ENCODE results near the gene SPAG16.

The SPAG16 gene

DNA sequence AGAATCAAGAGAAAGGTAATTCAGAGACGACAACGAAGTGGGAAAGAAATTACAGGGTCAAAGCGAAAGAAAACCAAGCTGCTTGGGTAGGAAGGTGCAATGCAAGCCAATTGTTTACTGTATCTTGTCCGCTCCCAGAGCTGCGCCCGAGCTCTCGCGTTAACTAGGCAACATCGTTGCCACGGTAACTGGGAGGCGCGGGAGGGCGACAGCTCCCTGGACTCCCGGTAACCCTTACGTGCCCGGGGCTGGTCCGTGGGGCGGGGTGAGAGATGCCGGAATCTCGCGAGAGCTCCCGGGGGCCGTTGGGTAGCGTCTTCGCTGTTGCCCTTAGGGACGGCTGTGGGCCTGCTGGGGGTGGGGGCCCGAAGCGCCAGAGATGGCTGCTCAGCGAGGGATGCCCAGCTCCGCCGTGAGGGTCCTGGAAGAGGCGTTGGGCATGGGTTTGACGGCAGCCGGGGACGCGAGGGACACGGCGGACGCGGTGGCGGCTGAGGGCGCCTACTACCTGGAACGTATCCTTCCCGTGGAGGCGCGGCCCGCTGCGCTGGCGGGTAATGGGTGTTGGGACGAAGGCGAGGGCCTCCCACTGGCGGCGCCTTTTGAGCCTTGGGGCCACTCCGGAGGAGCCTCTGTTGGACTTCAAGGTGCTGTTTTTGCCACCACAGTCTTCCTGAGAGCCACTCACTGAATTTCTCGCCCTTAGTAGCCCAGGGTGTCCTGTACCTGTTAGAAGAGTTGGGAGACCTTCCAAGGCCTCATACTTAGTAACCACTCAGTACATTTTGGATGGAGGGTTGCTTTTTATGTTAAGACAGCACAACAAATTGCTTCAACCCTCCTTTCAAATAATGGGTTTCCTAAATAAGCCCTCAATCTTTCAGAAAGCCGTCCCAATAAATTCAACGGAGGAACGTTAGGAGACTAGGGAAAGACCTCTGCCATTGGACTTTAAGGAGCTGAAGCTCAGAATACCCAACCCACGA, at the start of gene SPAG16:
Gene SPAG16, plus strand, starts transcription at position 360 of the 986 bp plus-strand sequence.
- DNase-seq (ENCODE audit: extremely low spot score, insufficient read length, low read depth): peak; percentile 99
- FAIRE-seq: peak; percentile 99

GRCh38 chr2:213234641-213235040, 49.6 kb upstream of the SPAG16 start:
- FAIRE-seq (peak; percentile 44), DNase-seq (ENCODE audit: extremely low spot score, insufficient read length, low read depth) (no peak)

DNA sequence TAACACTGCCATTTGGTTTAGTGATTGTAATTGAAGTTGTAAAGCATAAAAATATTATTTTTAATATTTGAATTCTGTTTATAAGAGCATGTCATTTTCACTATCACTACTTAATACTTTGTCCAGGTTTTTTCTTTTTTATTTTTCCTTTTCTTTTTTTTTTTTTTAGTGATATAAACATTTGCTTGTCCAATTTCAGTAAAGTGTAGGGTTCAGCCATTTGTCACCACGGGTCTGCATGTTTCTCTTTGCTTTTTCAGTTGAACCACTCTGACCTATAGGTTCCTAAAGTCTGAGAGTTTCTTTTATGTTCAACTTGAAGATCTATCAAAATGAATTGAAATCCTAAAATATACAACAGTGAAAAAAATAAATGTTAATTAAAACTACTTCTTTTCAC, 48.5 kb upstream of the SPAG16 start:
- FAIRE-seq (no peak), DNase-seq (ENCODE audit: extremely low spot score, insufficient read length, low read depth) (no peak)

DNA sequence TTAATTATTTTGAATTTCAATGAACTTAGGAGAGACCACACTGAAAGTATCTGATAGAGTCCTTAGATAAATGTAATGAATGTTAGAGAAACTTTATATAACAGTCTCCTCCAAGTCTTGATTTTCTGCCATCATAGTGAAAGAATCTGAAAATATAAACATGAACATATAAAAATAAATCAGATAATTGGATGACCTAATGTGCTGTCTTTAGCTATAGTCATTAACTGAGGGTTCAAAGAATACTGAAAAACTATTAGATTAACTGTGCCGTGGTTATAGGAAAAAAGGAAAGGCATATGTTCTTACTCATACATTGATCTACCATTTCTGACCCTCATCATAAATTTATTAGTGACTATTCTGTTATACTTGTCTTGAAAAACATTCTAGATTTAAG, 47.0 kb upstream of the SPAG16 start:
- FAIRE-seq: peak; percentile 70
- DNase-seq (ENCODE audit: extremely low spot score, insufficient read length, low read depth): no peak

DNA sequence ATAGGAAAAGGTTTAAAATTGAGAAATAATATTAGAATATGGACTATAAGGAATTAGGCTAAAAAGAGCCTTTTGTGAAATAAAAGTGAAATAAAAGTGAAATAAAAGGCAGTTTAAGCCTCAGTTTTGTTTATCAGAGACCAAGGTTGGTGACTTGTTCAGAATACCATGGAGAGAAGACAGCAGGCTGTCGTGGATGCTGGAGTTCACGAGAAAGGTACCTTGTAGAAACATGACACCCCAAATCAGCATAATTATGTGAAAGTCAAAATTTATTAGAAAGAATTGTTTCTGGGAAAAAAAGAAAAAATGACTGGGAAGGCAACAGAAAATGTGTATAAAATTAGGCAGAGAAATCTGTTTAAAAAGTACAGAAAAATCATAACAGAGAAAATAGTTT, 46.5 kb upstream of the SPAG16 start:
- DNase-seq (ENCODE audit: extremely low spot score, insufficient read length, low read depth) (no peak), FAIRE-seq (peak; percentile 85)

GRCh38 chr2:213238753-213239495, 45.3 kb upstream of the SPAG16 start:
- DNase-seq (ENCODE audit: extremely low spot score, insufficient read length, low read depth) (no peak), FAIRE-seq (peak; percentile 89)

GRCh38 chr2:213241817-213242216, 42.4 kb upstream of the SPAG16 start:
- DNase-seq (ENCODE audit: extremely low spot score, insufficient read length, low read depth) (no peak), FAIRE-seq (peak; percentile 12)

- DNase-seq (ENCODE audit: extremely low spot score, insufficient read length, low read depth): no peak
- no peak for FAIRE-seq
Measured at GRCh38 chr2:213242653-213243052, 41.6 kb upstream of the SPAG16 start.

DNA sequence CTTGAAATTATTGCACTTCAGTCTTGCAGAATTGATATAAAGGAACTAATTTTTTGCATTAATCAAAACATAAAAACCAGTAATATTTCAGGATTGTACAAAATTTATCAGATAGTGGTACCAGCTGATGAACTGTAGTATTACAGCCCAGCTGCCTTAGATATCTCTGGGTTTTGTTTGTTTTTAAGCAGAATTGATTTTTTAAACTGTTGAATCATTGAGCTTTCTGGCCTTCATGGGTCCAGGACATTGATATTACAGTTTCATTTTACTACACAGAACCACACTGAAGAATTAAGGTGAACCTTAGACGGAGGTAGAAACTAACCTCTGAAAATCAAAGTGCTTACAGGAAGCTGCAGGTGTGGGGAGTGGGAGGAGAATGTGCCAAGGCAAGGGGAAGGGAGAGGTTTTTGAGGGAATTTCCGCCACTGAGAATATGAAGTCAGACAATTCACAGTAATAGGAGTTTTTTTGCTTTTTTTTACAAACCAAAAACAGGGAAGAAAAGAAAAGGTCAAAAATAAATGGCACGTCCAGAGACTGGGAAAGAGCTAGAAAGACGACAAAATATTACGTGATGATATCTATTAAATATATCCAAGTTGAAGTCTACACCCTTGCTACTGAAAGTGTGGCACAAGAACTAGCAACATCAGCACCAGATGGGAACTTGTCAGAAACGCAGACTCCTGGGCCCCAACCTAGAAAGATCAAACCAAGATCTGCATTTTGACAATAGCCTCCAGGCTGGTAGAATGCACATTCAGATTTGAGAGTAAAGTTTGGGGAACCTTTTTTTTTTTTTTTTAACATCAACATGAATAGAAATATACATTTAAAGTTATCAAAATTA, 40.8 kb upstream of the SPAG16 start:
- DNase-seq (ENCODE audit: extremely low spot score, insufficient read length, low read depth) (no peak), FAIRE-seq (peak; percentile 82)

- FAIRE-seq (peak; percentile 18), DNase-seq (ENCODE audit: extremely low spot score, insufficient read length, low read depth) (no peak)
Measured at GRCh38 chr2:213246497-213247281, 37.6 kb upstream of the SPAG16 start.

DNA sequence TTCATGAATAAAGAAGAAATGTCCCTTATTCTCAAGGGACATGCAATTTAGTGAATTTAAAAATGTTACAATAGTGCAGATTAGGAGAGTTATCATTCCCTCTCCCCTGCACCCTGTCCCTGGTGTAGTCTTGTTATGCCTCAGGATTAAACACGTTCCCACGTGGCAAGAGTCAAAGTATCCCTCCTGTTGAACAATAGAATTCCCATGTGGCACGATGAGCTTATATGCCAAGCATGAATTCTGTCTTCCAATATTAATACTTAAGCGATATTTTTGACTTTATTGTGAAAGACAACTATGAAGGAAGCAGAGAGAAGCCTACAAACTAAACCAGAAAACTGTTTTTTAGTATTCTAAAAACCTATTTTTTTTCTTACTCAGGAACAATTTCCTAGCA, 36.7 kb upstream of the SPAG16 start:
- DNase-seq (ENCODE audit: extremely low spot score, insufficient read length, low read depth) (no peak), FAIRE-seq (no peak)

DNA sequence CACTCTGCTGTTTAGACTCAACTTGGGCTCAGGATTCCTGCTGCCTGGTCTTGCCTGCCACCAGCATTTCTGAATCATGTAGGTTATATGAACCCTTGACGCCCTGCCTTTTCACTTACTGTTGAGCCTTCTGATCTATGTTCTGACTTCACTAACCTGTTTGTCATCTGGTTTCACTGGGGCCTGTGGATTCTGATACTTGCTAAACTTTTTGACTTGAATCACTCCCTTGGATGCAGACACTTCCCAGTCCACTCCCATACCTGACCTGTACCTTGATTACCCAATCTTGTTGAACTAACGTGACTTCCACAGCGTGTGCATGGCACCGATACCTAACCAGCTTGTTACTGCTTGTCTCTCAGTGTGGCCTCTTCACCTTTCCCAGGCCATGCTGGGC, 35.6 kb upstream of the SPAG16 start:
- DNase-seq (ENCODE audit: extremely low spot score, insufficient read length, low read depth) (no peak), FAIRE-seq (peak; percentile 42)

GRCh38 chr2:213249502-213249901, 34.8 kb upstream of the SPAG16 start:
- DNase-seq (ENCODE audit: extremely low spot score, insufficient read length, low read depth) (no peak), FAIRE-seq (no peak)

DNA sequence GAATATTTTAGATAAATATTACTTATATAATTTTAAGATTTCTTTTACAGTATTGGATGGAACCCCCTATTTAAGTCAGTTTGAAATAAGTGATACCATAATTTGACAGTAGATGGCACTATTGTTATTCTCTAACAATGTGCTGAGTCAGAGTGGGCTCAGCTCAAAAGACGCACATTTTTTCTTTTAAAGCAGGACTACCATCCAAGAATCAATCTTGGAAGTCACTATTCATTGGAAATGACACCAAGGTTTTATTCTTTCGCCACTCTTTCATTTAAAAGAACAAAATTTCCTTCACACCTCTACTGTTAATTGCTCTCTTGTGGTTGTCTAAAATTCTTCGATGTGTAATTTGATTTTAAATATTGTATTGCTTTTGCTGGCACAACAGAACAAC, 32.6 kb upstream of the SPAG16 start:
- FAIRE-seq: peak; percentile 79

DNA sequence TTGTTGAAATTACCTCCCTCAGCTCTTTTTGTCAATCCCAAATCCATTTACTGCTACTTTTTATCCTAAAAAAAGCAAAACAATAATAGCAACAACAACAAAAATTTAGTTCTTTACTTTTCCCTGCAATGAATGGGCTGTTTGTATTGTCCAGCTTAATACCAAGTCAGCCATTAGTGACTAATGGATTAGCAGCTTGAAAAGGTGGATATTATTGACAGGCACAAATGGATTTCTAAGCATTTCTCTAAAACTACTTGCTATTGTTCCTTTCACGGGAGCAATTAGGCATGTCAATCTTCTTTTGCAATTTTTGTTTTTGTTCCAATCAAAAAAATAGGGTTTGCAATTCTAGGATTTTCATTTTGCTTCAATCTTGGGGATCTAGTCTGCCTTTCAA, 32.1 kb upstream of the SPAG16 start:
- DNase-seq (ENCODE audit: extremely low spot score, insufficient read length, low read depth): no peak
- peak; percentile 36 for FAIRE-seq

More for the DNA sequence above, 32.6 kb upstream of the SPAG16 start:
- no peak for DNase-seq (ENCODE audit: extremely low spot score, insufficient read length, low read depth)

DNA sequence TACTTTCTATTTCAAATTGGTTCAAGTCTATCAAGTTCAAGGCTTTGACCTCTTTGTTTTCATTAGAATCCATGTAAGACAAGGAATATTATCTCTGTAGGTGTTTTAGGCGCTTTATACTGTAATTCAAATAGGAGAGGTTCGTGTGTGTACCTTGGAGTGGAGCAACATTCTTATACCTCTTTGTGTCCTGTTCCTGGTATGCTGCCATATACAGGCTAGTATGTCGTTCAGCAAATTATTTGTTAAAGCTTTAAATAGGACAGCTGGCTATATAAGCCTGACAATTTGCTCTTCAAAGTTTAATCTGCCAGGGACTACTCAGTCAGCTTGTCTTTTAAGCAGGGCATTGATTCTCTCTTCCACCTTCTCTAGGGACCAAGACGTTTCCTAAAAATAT, 31.1 kb upstream of the SPAG16 start:
- no peak for FAIRE-seq
- no peak for DNase-seq (ENCODE audit: extremely low spot score, insufficient read length, low read depth)

GRCh38 chr2:213259266-213259665, 25.0 kb upstream of the SPAG16 start:
- DNase-seq (ENCODE audit: extremely low spot score, insufficient read length, low read depth) (no peak), FAIRE-seq (no peak)

- FAIRE-seq: no peak
- no peak for DNase-seq (ENCODE audit: extremely low spot score, insufficient read length, low read depth)
Measured at GRCh38 chr2:213261237-213261636, 23.0 kb upstream of the SPAG16 start.

- FAIRE-seq: peak; percentile 42
- DNase-seq (ENCODE audit: extremely low spot score, insufficient read length, low read depth): no peak
Measured at GRCh38 chr2:213261715-213262114, 22.5 kb upstream of the SPAG16 start.

All from GM18507 (cell line).